HG03432 (cell line): ENCODE measurements around the gene HS6ST3.

Source experiments
- ATAC-seq: cut with Tn5 transposase; IDR thresholded peaks from one replicate; pipeline ENCODE4 v1.9.1; 2021; ENCODE audit warnings: mild to moderate bottlenecking, moderate library complexity; ENCODE audit not compliant: unreplicated experiment

The HS6ST3 gene

GRCh38 chr13:96700657-96701056, 610.8 kb downstream of the HS6ST3 start:
- ATAC-seq = no peak

GRCh38 chr13:96707146-96707545, 617.2 kb downstream of the HS6ST3 start:
- no peak for ATAC-seq

- no peak for ATAC-seq
These were observed 620.4 kb downstream of the HS6ST3 start for GRCh38 chr13:96710166-96710862.

- no peak for ATAC-seq
These were observed 630.5 kb downstream of the HS6ST3 start for GRCh38 chr13:96720446-96720845.

- no peak for ATAC-seq
These were observed 636.7 kb downstream of the HS6ST3 start for GRCh38 chr13:96726651-96727050.

- no peak for ATAC-seq
These were observed 638.6 kb downstream of the HS6ST3 start for GRCh38 chr13:96728463-96728862.

- ATAC-seq = no peak
These were observed 640.8 kb downstream of the HS6ST3 start for GRCh38 chr13:96730676-96731075.

GRCh38 chr13:96734499-96734898, 644.6 kb downstream of the HS6ST3 start:
- no peak for ATAC-seq

- ATAC-seq = no peak
These were observed 651.9 kb downstream of the HS6ST3 start for GRCh38 chr13:96741779-96742178.

GRCh38 chr13:96743296-96744089, 653.6 kb downstream of the HS6ST3 start:
- ATAC-seq = no peak

- ATAC-seq = no peak
These were observed 654.7 kb downstream of the HS6ST3 start for GRCh38 chr13:96744367-96745331.

- no peak for ATAC-seq
These were observed 657.0 kb downstream of the HS6ST3 start for GRCh38 chr13:96746886-96747285.

- no peak for ATAC-seq
These were observed 659.9 kb downstream of the HS6ST3 start for GRCh38 chr13:96749825-96750224.

- no peak for ATAC-seq
These were observed 661.2 kb downstream of the HS6ST3 start for GRCh38 chr13:96751089-96751488.

- ATAC-seq = no peak
These were observed 673.0 kb downstream of the HS6ST3 start for GRCh38 chr13:96762876-96763275.

- no peak for ATAC-seq
These were observed 676.4 kb downstream of the HS6ST3 start for GRCh38 chr13:96766306-96766705.

GRCh38 chr13:96768524-96768923, 678.6 kb downstream of the HS6ST3 start:
- no peak for ATAC-seq

GRCh38 chr13:96769874-96770273, 680.0 kb downstream of the HS6ST3 start:
- ATAC-seq = no peak

GRCh38 chr13:96771486-96772367, 681.8 kb downstream of the HS6ST3 start:
- ATAC-seq = peak; percentile 98

GRCh38 chr13:96772426-96772825, 682.5 kb downstream of the HS6ST3 start:
- ATAC-seq = no peak
